NCI-H187 treated with DMSO at 0.1 percent for 48 hours (cell line): ENCODE measurements around the gene SLC7A10.
"Not testable (repeated sequence)": the region's sequence is repeated elsewhere in the genome, so short reads cannot be mapped to it uniquely, and the experiment has no call there.

Experiments
- DNase-seq: peaks from one replicate; lab custom pipeline; 2025; lab: John Stamatoyannopoulos, UW

The SLC7A10 gene

DNA sequence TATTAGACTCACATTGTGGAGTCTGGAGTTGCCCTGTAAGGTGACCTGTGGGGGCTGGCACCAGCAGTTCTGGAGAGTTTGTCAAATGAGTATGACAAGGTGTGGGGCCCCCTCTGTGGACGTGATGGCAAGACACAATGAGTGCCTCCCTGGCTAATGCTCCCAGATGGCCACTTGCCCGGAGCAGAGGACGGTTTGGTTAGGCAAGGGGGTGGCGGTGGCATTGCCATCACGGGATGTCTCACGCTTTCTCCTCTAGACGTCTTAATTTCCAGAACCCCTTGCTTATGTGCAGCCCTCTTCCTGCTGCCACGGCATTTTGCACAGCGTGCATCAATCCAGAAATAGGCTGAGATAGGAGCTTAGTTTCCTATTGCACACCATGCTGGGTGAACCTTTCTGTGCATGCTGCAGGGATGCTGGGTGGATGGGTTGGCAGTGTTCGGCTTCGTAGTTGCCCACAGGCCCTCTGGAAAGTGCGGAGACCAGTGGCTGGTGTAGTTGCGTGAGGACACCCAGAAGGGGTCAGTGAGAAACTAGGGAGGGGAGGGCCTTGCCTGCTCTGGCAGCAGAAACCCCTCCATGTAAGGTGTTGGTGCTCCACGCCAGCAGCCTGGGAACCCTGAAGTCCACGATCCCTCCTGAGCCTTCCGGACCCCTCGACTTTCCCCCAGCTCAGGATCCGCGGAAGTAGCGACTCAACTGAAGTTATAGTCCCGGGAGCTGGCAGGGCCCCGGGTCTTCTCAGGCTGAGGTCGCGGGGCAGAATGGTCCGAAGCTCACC is 49.6 kb downstream of the SLC7A10 start:
- no peak for DNase-seq

DNA sequence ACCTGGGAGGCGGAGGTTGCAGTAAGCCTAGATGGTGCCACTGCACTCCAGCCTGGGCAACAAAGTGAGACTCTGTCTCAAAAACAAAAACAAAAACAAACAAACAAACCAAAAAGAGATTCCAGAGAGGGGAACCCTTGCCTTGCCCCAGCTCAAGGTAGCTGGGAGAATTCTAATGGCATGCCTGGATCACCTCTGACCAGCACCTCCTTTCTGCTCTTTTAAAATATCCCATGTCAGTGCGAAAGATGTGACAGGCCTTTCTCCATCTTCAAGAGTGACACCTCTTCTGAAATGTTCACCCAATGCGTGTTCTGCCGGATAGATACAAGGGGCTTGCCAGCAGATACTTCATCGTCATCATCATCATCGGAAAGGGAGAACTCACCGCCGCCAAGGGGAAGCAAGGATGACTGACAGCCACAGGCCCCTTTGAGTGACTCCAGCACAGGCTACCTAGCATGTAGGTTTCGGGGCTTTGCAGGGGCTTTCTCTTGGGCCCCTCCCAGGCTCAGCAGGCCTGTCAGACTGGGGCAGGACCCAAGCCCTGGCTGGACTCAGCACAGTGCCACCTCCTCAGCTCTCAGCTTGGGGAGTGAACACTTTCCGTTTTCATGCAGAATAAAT is 50.4 kb downstream of the SLC7A10 start:
- no peak for DNase-seq

DNA sequence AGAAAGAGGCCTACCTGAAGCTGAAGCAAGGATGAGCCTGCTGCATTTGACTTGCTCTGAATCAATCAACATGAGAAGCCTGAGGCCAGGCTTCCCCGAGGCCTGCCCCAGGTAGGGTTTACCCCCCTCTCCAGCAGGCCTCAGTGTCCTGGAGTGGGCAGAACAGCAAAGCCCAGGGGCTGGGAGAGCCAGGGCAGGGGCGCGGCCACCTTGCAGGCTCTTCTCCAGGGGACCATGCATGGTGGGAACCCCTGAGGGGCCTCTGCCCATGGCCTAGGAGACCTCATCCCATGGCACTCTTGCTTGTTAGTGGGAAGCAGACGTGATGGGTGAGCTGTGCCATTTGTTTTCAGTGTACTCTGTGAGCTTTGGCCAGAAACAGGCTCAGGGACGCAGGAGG is 51.5 kb downstream of the SLC7A10 start:
- DNase-seq = no peak

DNA sequence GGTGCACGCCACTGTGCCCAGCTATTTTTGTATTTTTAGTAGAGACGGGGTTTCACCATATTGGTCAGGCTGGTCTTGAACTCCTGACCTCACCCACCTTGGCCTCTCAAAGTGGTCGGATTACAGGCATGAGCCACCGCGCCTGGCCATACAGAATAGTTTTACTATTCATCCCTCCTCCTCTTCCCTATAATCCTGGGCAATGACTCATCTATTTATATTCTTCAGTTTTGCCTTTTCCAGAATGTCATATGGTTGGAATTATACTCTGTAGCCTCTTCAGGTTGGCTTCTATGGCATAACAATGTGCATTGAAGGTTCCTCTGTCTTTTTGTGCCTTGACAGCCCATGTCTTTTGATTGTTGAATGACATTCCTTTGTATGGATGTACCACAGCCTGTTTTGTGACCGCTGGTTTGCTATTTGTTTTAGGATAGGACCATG is 53.7 kb downstream of the SLC7A10 start:
- DNase-seq = no peak

DNA sequence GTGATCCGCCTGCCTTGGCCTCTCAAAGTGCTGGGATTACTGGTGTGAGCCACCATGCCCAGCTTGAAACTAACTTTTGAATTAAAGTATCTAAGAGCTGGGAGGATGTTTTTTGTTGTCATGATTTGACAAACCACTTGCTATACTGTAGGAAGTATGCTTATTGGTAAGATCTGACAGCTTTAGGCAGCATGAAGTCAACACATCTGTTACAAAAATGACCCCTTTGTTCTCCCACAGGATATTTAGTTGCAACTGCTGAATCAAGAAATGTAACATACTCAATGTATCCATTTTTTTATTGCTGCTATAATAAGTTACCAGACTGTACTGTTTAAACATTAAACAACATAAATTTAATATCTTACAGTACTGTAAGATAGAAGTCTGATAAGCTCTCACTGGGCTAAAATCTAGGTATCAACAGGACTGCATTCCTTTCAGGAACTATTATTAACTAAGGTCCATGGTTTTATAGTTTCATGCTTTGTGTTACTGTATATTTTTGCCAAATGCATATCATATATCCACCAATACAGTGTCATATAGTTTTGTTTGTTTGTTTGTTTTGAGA is 54.3 kb downstream of the SLC7A10 start:
- no peak for DNase-seq

DNA sequence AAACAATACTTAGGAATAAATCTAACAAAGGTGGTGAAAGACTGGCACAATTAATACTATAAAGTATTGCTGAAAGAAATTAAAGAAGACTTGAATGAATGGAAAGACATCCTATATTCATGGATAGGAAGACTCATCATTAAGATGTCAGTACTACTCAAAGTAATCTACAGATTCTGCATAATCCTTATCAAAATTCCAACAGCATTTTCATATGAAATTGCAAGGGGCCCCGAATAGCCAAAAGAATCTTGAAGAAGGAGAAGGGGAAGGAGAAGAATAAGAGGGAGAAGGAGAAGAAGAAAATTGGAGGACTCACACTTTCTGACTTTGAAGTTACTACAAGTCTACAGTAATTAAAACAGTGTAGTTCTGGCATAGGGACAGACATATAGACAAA is 57.1 kb downstream of the SLC7A10 start:
- DNase-seq = no peak

DNA sequence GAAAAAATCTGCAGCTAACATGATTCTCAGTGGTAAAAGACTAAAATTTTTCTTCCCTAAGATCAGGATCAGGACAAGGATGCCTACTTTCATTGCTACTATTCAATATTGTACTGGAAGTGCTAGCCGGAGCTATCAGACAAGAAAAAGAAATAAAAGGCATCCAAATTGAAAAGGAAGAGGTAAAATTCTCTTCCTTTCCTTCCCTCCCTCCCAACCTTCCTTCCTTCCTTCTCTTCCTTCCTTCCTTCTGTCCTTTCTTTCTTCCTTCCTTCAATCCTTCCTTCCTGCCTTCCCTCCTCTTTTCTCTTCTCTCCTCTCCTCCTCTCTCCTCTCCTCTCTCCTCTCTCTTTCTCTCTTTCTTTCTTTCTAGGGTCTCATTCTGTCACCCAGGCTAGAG is 58.2 kb downstream of the SLC7A10 start:
- DNase-seq = no peak

DNA sequence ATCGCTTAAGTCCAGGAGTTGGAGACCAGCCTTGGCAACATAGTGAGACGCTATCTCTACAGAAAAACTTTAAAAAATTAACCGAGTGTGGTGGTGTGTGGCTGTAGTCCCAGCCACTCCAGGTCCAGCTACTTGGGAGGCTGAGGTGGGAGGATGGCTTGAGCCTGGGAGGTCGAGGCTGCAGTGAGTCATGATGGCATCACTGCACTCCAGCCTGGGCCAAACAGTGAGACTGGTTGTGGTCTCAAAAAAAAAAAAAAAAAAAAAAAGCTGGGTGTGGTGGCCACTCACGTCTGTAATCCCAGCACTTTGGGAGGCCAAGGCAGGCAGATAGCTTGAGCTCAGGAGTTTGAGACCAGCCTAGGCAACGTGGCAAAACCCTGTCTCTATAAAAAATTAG is 59.6 kb downstream of the SLC7A10 start:
- not testable (repeated sequence) for DNase-seq

DNA sequence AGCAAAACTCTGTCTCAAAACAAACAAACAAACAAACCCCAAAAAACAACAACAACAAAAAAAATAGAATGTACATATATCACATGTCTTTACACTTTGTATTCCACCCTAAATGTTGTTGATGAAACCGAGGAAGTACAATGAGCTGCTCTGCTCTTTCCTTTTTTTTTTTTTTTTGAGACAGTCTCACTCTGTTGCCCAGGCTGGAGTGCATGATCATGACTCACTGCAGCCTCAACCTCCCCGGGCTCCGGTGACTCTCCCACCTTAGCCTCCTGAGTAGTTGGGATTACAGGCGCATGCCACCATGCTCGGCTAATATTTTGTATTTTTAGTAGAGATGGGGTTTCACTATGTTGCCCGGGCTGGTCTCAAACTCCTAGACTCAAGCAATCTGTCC is 62.2 kb downstream of the SLC7A10 start:
- no peak for DNase-seq

DNA sequence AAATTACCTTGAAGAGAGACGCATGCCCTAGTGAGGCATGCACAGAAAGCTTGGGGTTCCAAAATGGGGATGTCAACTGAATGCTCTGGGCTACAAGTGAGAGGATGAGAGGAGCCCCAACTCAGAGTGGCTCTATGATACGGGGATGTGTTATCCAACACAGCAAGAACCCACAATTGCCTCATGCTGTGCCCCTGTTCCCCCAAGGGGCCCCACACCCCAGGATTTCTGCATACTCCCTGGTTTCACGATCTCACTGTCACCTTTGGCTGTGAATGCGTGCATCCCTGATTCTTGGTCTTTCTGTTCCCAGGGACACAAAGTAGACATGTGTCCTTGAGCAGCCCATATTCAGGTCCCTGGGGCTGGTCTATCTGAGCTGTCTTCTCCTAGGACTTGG is 64.4 kb downstream of the SLC7A10 start:
- DNase-seq = no peak

DNA sequence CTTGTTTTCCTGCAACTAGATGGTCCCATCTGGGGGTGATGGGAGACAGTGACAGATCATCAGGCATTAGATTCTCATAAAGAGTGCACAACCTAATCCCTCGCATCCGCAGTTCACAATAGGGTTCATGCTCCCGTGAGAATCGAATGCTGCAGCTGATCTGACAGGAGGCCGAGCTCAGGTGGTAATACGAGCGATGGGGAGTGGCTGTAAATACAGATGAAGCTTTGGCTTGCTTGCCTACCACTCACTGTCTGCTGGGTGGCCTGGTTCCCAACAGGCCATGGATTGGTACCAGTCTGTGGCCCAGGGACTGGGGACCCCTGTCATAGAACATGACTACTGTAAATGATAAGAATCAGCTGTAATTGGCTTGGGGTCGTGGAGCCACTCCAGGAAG is 65.8 kb downstream of the SLC7A10 start:
- DNase-seq = no peak

DNA sequence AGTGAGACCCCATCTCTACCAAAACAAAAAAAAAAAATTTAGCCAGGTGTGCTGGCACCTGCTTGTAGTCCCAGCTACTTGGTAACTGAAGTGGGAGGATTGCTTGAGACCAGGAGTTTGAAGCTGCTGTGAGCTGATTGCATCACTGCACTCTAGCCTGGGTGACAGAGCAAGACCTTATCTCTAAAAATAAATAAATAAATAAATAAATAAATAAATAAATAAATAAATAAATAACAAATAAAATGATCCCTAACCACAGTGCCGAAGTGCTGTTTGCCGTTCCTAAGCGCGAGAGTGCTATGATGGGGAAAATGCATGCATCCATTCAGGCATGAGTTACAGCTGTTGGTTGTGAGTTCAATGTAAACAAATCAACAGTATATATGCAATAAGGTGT is 66.5 kb downstream of the SLC7A10 start:
- DNase-seq = no peak
